Astrocyte (in vitro differentiated cells and primary cell): ENCODE data around the gene GET3. TPM values are rescaled to one million over a fixed set of nuclear protein-coding genes. Genes with fewer than 3 reads are reported as not detected.

Experiments used
- DNase-seq: peaks from one replicate; pipeline ENCODE4 v3.0.0-alpha.2; 2010; ENCODE audit warnings: low read depth
- FAIRE-seq: peaks from 2 replicates; lab custom pipeline; 2011; peaks lifted over from hg19 to GRCh38; lab: Jason Lieb, UNC
- H2AFZ ChIP-seq: 2 replicates; pipeline ENCODE4 v1.6.0; 2012; ENCODE audit warnings: low read depth, low read length, inconsistent platforms
- H3K27ac ChIP-seq: 2 replicates; pipeline ENCODE4 v1.5.1; 2011; ENCODE audit warnings: low read depth, low read length, inconsistent platforms
- H3K27me3 ChIP-seq: 2 replicates; pipeline ENCODE4 v1.6.0; 2011; ENCODE audit warnings: low read length, inconsistent platforms; ENCODE audit not compliant: insufficient read depth
- H3K36me3 ChIP-seq: 2 replicates; pipeline ENCODE4 v1.5.1; 2011; ENCODE audit warnings: low read length, inconsistent platforms; ENCODE audit not compliant: insufficient read depth
- H3K4me1 ChIP-seq: 2 replicates; pipeline ENCODE4 v1.5.1; 2011; ENCODE audit warnings: low read length, inconsistent platforms; ENCODE audit not compliant: insufficient read depth
- H3K4me2 ChIP-seq: 2 replicates; pipeline ENCODE4 v1.6.0; 2012; ENCODE audit warnings: low read length, inconsistent platforms
- H3K4me3 ChIP-seq: 2 replicates; pipeline ENCODE4 v1.5.1; 2011; ENCODE audit warnings: low read depth, mild to moderate bottlenecking, low read length, inconsistent platforms; ENCODE audit not compliant: insufficient read depth
- H3K79me2 ChIP-seq: 2 replicates; pipeline ENCODE4 v1.6.0; 2012; ENCODE audit warnings: mild to moderate bottlenecking, low read length, inconsistent platforms; ENCODE audit not compliant: insufficient read depth
- H3K9ac ChIP-seq: 2 replicates; pipeline ENCODE4 v1.6.0; 2012; ENCODE audit warnings: mild to moderate bottlenecking, low read length, inconsistent platforms
- H3K9me3 ChIP-seq: 2 replicates; pipeline ENCODE4 v1.5.1; 2012; ENCODE audit warnings: low read depth, mild to moderate bottlenecking, low read length, inconsistent platforms; ENCODE audit not compliant: insufficient read depth
- H4K20me1 ChIP-seq: 2 replicates; pipeline ENCODE4 v1.6.0; 2012; ENCODE audit warnings: low read length, inconsistent platforms; ENCODE audit not compliant: insufficient read depth
- H3K27ac Mint-ChIP-seq: one replicate; pipeline ENCODE4 v1.8.0; 2021; ENCODE audit warnings: mild to moderate bottlenecking, mixed read lengths; ENCODE audit not compliant: unreplicated experiment
- H3K27me3 Mint-ChIP-seq: one replicate; pipeline ENCODE4 v1.8.0; 2021; ENCODE audit warnings: low read depth, mixed read lengths; ENCODE audit not compliant: unreplicated experiment
- H3K36me3 Mint-ChIP-seq: one replicate; pipeline ENCODE4 v1.8.0; 2021; ENCODE audit warnings: low read depth, mixed read lengths; ENCODE audit not compliant: unreplicated experiment
- H3K4me1 Mint-ChIP-seq: one replicate; pipeline ENCODE4 v1.8.0; 2021; ENCODE audit warnings: low read depth, mixed read lengths; ENCODE audit not compliant: unreplicated experiment
- H3K4me3 Mint-ChIP-seq: one replicate; pipeline ENCODE4 v1.8.0; 2021; ENCODE audit warnings: mild to moderate bottlenecking, moderate library complexity, mixed read lengths; ENCODE audit not compliant: unreplicated experiment
- H3K9me3 Mint-ChIP-seq: one replicate; pipeline ENCODE4 v1.8.0; 2021; ENCODE audit warnings: mild to moderate bottlenecking, mixed read lengths; ENCODE audit not compliant: unreplicated experiment
- EZH2 ChIP-seq: IDR thresholded peaks from 2 replicates; pipeline ENCODE4 v1.6.1; 2012; ENCODE audit warnings: mild to moderate bottlenecking, low read length, inconsistent platforms; ENCODE audit not compliant: insufficient read depth
- total RNA-seq: library from RNA; stranded (reverse); gene quantifications from 2 replicates; pipeline ENCODE4 v1.2.1, GENCODE V29; 2021
- TF ChIP-seq, protein P1 (sequence below): IDR thresholded peaks from 2 replicates; pipeline ENCODE4 v1.5.1; 2011; ENCODE audit warnings: low read depth, mild to moderate bottlenecking, inconsistent platforms, low read length, moderate library complexity; ENCODE audit not compliant: insufficient read depth

Gene GET3
- total RNA-seq, 1 donor from 2014 or later: 66.8 TPM

DNA sequence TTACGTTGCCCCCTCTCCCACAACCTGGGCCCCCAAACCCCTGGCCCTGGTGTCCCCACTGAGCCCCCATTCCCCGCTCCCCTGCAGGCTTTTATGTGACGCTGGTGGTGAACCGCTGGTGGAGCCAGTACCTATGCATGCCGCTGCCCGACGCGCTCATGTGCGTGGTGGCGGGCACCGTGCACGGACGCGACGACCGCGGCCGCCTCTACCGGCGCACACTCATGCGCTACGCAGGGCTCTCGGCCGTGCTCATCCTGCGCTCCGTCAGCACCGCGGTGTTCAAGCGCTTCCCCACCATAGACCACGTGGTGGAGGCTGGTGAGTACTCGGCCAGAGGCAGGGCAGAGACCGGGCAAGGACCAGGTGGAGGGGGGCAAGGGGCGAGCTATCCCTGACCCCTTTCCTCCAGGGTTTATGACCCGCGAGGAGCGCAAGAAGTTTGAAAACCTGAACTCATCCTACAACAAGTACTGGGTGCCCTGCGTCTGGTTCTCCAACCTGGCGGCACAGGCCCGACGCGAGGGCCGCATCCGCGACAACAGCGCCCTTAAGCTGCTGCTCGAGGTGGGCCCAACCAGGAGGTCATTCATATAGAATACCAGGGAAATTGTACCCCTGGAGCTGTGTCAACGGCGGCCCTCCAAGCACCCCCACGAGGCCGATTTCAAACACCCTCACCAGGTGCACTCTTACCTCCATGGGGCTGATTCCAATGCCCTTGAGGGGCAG lies 17.3 kb downstream of the GET3 start:
- H3K36me3 ChIP-seq: no peaks in the 10 kb centered on the region
- H3K4me3 ChIP-seq: no peak overlapping the region
- H3K4me1 ChIP-seq: no peaks in the 10 kb centered on the region
- DNase-seq: no peak
- H3K27ac ChIP-seq: no peak overlapping the region
- peaks cover 8% of the 10 kb centered on the region for H3K27me3 ChIP-seq
- no peak for FAIRE-seq
- H3K4me3 Mint-ChIP-seq: no peak overlapping the region
- no peak overlapping the region for H3K4me2 ChIP-seq
- H2AFZ ChIP-seq: no peak overlapping the region
- peaks cover 36% of the 10 kb centered on the region for H3K27me3 Mint-ChIP-seq
- H3K9ac ChIP-seq: no peak overlapping the region
- no peaks in the 10 kb centered on the region for H4K20me1 ChIP-seq
- H3K9me3 Mint-ChIP-seq: peaks cover 4% of the 10 kb centered on the region
- TF ChIP-seq, protein P1, sequence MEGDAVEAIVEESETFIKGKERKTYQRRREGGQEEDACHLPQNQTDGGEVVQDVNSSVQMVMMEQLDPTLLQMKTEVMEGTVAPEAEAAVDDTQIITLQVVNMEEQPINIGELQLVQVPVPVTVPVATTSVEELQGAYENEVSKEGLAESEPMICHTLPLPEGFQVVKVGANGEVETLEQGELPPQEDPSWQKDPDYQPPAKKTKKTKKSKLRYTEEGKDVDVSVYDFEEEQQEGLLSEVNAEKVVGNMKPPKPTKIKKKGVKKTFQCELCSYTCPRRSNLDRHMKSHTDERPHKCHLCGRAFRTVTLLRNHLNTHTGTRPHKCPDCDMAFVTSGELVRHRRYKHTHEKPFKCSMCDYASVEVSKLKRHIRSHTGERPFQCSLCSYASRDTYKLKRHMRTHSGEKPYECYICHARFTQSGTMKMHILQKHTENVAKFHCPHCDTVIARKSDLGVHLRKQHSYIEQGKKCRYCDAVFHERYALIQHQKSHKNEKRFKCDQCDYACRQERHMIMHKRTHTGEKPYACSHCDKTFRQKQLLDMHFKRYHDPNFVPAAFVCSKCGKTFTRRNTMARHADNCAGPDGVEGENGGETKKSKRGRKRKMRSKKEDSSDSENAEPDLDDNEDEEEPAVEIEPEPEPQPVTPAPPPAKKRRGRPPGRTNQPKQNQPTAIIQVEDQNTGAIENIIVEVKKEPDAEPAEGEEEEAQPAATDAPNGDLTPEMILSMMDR: no peak
- TF ChIP-seq EZH2: no peak
- no peaks in the 10 kb centered on the region for H3K9me3 ChIP-seq
- H3K4me1 Mint-ChIP-seq: no peaks in the 10 kb centered on the region
- H3K36me3 Mint-ChIP-seq: no peaks in the 10 kb centered on the region
- no peak overlapping the region for H3K27ac Mint-ChIP-seq
- no peaks in the 10 kb centered on the region for H3K79me2 ChIP-seq

DNA sequence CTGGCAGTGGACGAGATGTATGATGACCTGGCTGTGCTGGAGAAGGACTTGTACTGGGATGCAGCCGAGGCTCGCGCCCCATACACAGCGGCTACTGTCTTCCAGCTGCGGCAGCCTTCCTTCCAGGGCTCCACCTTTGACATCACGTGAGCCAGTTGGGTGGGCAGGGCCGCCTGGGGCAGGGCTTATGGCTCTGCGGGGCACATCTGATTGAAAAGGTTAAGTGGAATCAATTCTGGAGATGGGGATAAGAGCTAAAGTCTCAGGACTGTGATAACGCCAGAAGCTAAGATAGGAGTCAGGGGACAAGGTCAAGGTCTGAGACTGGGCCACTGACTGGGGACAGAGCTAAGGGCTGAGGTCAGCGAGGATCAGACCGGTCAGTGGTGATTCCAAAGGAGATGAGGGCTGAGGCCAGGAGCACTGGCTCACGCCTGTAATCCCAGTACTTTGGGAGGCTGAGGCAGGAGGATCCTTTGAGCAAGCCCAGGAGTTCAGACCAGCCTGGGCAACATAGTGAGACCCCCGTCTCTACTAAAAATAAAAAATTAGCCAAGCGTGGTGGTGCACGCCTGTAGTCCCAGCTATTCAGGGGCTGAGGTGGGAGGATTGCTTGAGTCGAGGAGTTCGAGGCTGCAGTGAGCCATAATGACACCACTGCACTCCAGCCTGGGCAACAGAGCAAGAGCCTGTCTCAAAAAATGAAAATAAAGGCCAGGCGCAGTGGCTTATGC lies 19.0 kb downstream of the GET3 start:
- Histone ChIP-seq H3K4me2 (no peak overlapping the region), H3K27ac (no peak overlapping the region), H3K9ac (no peak overlapping the region), H3K27me3 (peaks cover 3% of the 10 kb centered on the region), H3K4me3 (no peak overlapping the region), H3K9me3 (no peaks in the 10 kb centered on the region), H3K36me3 (no peaks in the 10 kb centered on the region), H4K20me1 (no peaks in the 10 kb centered on the region), H3K4me1 (no peaks in the 10 kb centered on the region), H2AFZ (no peak overlapping the region), H3K79me2 (no peaks in the 10 kb centered on the region)
- TF ChIP-seq, protein P1: no peak
- TF ChIP-seq EZH2: no peak
- no peak for DNase-seq
- Mint-ChIP-seq H3K27ac (no peak overlapping the region), H3K36me3 (no peaks in the 10 kb centered on the region), H3K9me3 (no peaks in the 10 kb centered on the region), H3K4me1 (no peaks in the 10 kb centered on the region), H3K27me3 (peaks cover 23% of the 10 kb centered on the region), H3K4me3 (no peak overlapping the region)
- FAIRE-seq: peak; percentile 26
